Parathyroid adenoma (tissue), 2 donors: ENCODE data around the gene TUBB6.

ENCODE experiments used
- H2AFZ ChIP-seq: fragments of 300-600 bp; sonication (generic); one replicate; pipeline ENCODE4 v1.7.0; 2017; ENCODE audit warnings: antibody characterized with exemption, mild to moderate bottlenecking
- H3K27ac ChIP-seq: fragments of 300-600 bp; sonication (generic); one replicate; pipeline ENCODE4 v1.7.0; 2017
- H3K27me3 ChIP-seq: fragments of 300-600 bp; sonication (generic); one replicate; pipeline ENCODE4 v1.7.0; 2017; ENCODE audit warnings: low read length; ENCODE audit not compliant: control insufficient read depth, insufficient read depth
- H3K36me3 ChIP-seq: fragments of 300-600 bp; sonication (generic); one replicate; pipeline ENCODE4 v1.7.0; 2017; ENCODE audit warnings: low read length; ENCODE audit not compliant: control insufficient read depth, insufficient read depth
- H3K4me1 ChIP-seq: fragments of 300-600 bp; sonication (generic); one replicate; pipeline ENCODE4 v1.7.0; 2017; ENCODE audit warnings: control low read depth
- H3K4me2 ChIP-seq: fragments of 300-600 bp; sonication (generic); one replicate; pipeline ENCODE4 v1.7.0; 2017; ENCODE audit warnings: low read length
- H3K4me3 ChIP-seq: fragments of 300-600 bp; sonication (generic); one replicate; pipeline ENCODE4 v1.7.0; 2017; ENCODE audit warnings: low read depth, low read length
- H3K79me2 ChIP-seq: fragments of 300-600 bp; sonication (generic); one replicate; pipeline ENCODE4 v1.7.0; 2017; ENCODE audit warnings: control low read depth
- H3K9ac ChIP-seq: fragments of 300-600 bp; sonication (generic); one replicate; pipeline ENCODE4 v1.7.0; 2017; ENCODE audit warnings: mild to moderate bottlenecking
- H3K9me3 ChIP-seq: fragments of 300-600 bp; sonication (generic); one replicate; pipeline ENCODE4 v1.7.0; 2017; ENCODE audit warnings: low read length; ENCODE audit not compliant: control insufficient read depth
- TF ChIP-seq, protein P1 (sequence below): fragments of 300-600 bp; sonication (generic); IDR thresholded peaks from one replicate; pipeline ENCODE4 v1.7.0; 2017; ENCODE audit warnings: antibody characterized with exemption, mild to moderate bottlenecking
- donor health status: primary hyperparathyroidism.

Gene TUBB6

DNA sequence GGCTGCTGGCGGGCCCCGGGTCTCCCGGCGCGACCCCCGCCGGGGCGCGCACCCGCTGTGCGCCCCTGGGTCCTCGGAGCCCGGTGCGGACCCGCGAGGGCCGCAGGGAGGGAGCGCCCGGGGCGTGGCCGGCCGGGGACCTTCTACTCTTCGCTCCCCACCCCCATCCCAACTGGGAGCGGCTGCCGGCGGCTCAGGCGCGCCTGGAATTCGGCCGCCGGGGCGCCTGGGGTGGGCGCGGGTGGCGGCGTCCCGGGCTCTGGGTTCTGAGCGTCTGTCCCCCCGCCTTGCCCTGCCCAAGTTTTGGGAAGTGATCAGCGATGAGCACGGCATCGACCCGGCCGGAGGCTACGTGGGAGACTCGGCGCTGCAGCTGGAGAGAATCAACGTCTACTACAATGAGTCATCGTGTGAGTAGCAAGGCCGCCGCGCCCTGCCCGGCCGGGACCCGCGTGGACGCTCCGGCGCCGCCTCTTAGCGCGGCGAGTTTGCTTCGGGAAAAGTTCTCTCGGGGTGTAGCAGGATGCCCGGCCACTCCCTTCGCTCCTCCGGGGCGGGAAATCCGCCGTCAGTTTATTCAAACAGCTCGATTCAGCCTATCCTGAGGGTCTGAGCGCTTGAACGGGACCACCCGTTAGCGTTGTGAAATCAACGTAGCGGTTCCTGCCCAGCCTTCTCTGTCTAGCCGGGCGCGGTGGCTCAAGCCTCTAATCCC lies 502 bp downstream of the TUBB6 start:
- Histone ChIP-seq H2AFZ (peak overlapping the region; percentile 82), H3K27ac (peak overlapping the region; percentile 61), H3K9me3 (no peaks in the 10 kb centered on the region), H3K4me3 (peak overlapping the region; percentile 12), H3K4me1 (peaks cover 6% of the 10 kb centered on the region), H3K9ac (no peak overlapping the region), H3K36me3 (no peaks in the 10 kb centered on the region), H3K27me3 (no peaks in the 10 kb centered on the region), H3K79me2 (no peaks in the 10 kb centered on the region), H3K4me2 (peak overlapping the region; percentile 43)
- TF ChIP-seq, protein P1, sequence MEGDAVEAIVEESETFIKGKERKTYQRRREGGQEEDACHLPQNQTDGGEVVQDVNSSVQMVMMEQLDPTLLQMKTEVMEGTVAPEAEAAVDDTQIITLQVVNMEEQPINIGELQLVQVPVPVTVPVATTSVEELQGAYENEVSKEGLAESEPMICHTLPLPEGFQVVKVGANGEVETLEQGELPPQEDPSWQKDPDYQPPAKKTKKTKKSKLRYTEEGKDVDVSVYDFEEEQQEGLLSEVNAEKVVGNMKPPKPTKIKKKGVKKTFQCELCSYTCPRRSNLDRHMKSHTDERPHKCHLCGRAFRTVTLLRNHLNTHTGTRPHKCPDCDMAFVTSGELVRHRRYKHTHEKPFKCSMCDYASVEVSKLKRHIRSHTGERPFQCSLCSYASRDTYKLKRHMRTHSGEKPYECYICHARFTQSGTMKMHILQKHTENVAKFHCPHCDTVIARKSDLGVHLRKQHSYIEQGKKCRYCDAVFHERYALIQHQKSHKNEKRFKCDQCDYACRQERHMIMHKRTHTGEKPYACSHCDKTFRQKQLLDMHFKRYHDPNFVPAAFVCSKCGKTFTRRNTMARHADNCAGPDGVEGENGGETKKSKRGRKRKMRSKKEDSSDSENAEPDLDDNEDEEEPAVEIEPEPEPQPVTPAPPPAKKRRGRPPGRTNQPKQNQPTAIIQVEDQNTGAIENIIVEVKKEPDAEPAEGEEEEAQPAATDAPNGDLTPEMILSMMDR, result no peak

- peak overlapping the region; percentile 61 for H3K27ac ChIP-seq
- no peaks in the 10 kb centered on the region for H3K79me2 ChIP-seq
- no peaks in the 10 kb centered on the region for H3K9me3 ChIP-seq
- H3K4me1 ChIP-seq, result peaks cover 5% of the 10 kb centered on the region
- no peaks in the 10 kb centered on the region for H3K36me3 ChIP-seq
- no peak overlapping the region for H3K9ac ChIP-seq
- TF ChIP-seq, protein P1, result no peak
- H3K4me2 ChIP-seq, result no peak overlapping the region
- H3K27me3 ChIP-seq, result no peaks in the 10 kb centered on the region
- H2AFZ ChIP-seq, result no peak overlapping the region
- no peak overlapping the region for H3K4me3 ChIP-seq
Observed at GRCh38 chr18:12309683-12310198, 1.7 kb downstream of the TUBB6 start.

DNA sequence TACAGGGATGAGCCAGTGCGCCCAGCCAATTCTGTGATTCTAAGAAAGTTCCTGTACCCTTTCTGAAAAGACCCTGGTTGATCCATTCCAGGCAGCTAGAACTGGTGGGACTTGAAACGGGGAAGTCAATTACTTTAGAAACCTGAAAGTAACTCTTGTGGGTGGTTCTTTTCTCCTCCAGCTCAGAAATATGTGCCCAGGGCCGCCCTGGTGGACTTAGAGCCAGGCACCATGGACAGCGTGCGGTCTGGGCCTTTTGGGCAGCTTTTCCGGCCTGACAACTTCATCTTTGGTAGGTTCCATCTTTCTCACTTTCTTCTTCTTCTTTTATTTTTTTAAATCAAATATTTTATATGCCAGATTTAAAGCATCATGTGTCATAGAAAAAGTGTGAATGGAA lies 2.7 kb downstream of the TUBB6 start:
- Histone ChIP-seq H3K36me3 (no peaks in the 10 kb centered on the region), H3K79me2 (no peaks in the 10 kb centered on the region), H3K4me2 (no peak overlapping the region), H3K9me3 (no peaks in the 10 kb centered on the region), H3K4me1 (no peaks in the 10 kb centered on the region), H2AFZ (no peak overlapping the region), H3K4me3 (no peak overlapping the region), H3K27ac (no peak overlapping the region), H3K27me3 (no peaks in the 10 kb centered on the region), H3K9ac (no peak overlapping the region)
- TF ChIP-seq, protein P1, result no peak

GRCh38 chr18:12312976-12313375 lies 4.9 kb downstream of the TUBB6 start:
- Histone ChIP-seq H3K27ac (no peak overlapping the region), H3K79me2 (no peaks in the 10 kb centered on the region), H3K4me2 (no peak overlapping the region), H3K9me3 (no peaks in the 10 kb centered on the region), H3K9ac (no peak overlapping the region), H3K4me1 (no peaks in the 10 kb centered on the region), H3K4me3 (no peak overlapping the region), H2AFZ (no peak overlapping the region), H3K36me3 (no peaks in the 10 kb centered on the region), H3K27me3 (no peaks in the 10 kb centered on the region)
- TF ChIP-seq, protein P1, result no peak
